OCI-LY1 (cell line): Measurements from ENCODE around the gene DUSP9.

Experiments used
- EZH2 ChIP-seq: fragments of 200-600 bp; sonication (generic), shearing (Covaris generic); IDR thresholded peaks from 2 replicates; pipeline ENCODE4 v1.8.0; 2017; ENCODE audit warnings: borderline replicate concordance, mixed run types, mild to moderate bottlenecking, antibody characterized with exemption, low read length, moderate library complexity, mixed read lengths
- TF ChIP-seq, protein P1 (sequence below): fragments of 200-600 bp; sonication (generic), shearing (Covaris generic); IDR thresholded peaks from 2 replicates; pipeline ENCODE4 v1.5.1; 2017; ENCODE audit warnings: mild to moderate bottlenecking, antibody characterized with exemption, low read length, moderate library complexity, mixed read lengths

DNA sequence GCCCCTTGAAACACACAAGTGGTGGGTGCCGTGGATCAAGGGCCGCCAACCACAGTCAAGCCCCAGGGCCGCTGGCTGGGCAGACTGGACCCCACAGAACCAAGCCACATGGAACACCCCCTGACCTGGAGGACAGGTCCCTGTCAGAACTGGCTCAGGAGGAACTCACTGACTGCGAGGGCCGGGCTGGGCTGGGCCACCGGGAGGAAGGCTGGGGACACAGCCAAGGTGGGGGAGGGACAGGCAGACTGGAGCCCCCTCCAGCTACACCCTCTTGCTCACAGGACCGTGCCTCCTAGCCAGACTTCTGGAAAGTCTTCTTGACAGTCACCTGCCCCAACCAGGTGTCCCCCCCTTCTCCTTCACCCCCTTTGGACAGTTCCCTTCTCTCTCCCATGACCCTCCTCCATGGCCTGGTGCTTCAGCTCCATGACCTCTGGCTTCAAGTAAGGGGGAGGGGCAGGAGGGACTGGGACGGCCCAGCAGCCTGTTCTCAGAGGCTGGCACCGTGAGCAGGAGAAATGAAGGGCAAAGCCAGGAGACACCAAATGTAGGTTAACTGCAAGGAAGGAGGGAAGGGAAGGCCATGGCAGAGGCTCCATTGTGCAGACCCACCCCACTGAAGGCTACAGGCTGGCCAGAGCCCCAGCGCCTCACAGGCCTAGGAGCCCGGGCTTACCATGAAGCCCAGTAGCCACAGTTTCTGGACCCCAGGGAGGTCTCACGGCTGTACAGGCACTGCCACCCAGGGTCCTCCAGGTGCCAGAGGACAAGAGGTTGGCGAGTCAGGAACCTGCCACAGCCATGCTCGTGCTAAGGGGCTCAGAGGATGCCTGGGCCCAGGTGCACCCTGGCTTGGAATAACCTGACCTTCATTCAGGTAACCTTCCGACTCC lies 22.6 kb upstream of the DUSP9 start:
- no peak for TF ChIP-seq EZH2
- TF ChIP-seq, protein P1, sequence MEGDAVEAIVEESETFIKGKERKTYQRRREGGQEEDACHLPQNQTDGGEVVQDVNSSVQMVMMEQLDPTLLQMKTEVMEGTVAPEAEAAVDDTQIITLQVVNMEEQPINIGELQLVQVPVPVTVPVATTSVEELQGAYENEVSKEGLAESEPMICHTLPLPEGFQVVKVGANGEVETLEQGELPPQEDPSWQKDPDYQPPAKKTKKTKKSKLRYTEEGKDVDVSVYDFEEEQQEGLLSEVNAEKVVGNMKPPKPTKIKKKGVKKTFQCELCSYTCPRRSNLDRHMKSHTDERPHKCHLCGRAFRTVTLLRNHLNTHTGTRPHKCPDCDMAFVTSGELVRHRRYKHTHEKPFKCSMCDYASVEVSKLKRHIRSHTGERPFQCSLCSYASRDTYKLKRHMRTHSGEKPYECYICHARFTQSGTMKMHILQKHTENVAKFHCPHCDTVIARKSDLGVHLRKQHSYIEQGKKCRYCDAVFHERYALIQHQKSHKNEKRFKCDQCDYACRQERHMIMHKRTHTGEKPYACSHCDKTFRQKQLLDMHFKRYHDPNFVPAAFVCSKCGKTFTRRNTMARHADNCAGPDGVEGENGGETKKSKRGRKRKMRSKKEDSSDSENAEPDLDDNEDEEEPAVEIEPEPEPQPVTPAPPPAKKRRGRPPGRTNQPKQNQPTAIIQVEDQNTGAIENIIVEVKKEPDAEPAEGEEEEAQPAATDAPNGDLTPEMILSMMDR, result no peak
